GM19239 (cell line): ENCODE data around the gene PATJ.
"Not testable (repeated sequence)": the region's sequence is repeated elsewhere in the genome, so short reads cannot be mapped to it uniquely, and the experiment has no call there.

Source experiments
- DNase-seq: peaks from one replicate; pipeline ENCODE4 v3.0.0; 2011; ENCODE audit warnings: low spot score; ENCODE audit not compliant: insufficient read length
- FAIRE-seq: peaks from 2 replicates; lab custom pipeline; 2011; peaks lifted over from hg19 to GRCh38; lab: Jason Lieb, UNC

Gene PATJ

GRCh38 chr1:62185677-62186076 is 443.4 kb downstream of the PATJ start:
- FAIRE-seq = no peak
- no peak for DNase-seq

- FAIRE-seq (no peak), DNase-seq (no peak)
These were observed 445.3 kb downstream of the PATJ start for GRCh38 chr1:62187548-62187947.

- FAIRE-seq = no peak
- DNase-seq = no peak
These were observed 445.8 kb downstream of the PATJ start for GRCh38 chr1:62188111-62188510.

- FAIRE-seq (no peak), DNase-seq (no peak)
These were observed 452.6 kb downstream of the PATJ start, which contains the start of gene L1TD1 for GRCh38 chr1:62194651-62195544. Gene L1TD1 (plus strand): TSS chr1:62194849. CDS start chr1:62206629, 11,780 bp downstream.

- DNase-seq (no peak), FAIRE-seq (no peak)
These were observed 453.9 kb downstream of the PATJ start for GRCh38 chr1:62196086-62196690.

- DNase-seq (no peak), FAIRE-seq (no peak)
These were observed 455.9 kb downstream of the PATJ start for GRCh38 chr1:62198069-62198780.

- no peak for FAIRE-seq
- no peak for DNase-seq
These were observed 456.5 kb downstream of the PATJ start for GRCh38 chr1:62198781-62199125.

- no peak for DNase-seq
- FAIRE-seq = no peak
These were observed 464.9 kb downstream of the PATJ start for GRCh38 chr1:62207187-62207586.

GRCh38 chr1:62208087-62208486 is 465.8 kb downstream of the PATJ start:
- no peak for DNase-seq
- FAIRE-seq = no peak

GRCh38 chr1:62208970-62209369 is 466.7 kb downstream of the PATJ start:
- no peak for DNase-seq
- FAIRE-seq = no peak

GRCh38 chr1:62209931-62210595 is 467.8 kb downstream of the PATJ start:
- no peak for DNase-seq
- no peak for FAIRE-seq

GRCh38 chr1:62210960-62211359 is 468.7 kb downstream of the PATJ start:
- no peak for DNase-seq
- no peak for FAIRE-seq

- no peak for FAIRE-seq
- no peak for DNase-seq
These were observed 470.1 kb downstream of the PATJ start for GRCh38 chr1:62212411-62212810.

GRCh38 chr1:62213075-62213914 is 471.0 kb downstream of the PATJ start:
- DNase-seq = no peak
- no peak for FAIRE-seq

GRCh38 chr1:62218604-62219003 is 476.3 kb downstream of the PATJ start:
- FAIRE-seq (no peak), DNase-seq (no peak)

- not testable (repeated sequence) for FAIRE-seq, DNase-seq
These were observed 478.2 kb downstream of the PATJ start for GRCh38 chr1:62220456-62220855.

GRCh38 chr1:62221171-62221570 is 478.9 kb downstream of the PATJ start:
- DNase-seq (no peak), FAIRE-seq (no peak)

GRCh38 chr1:62222321-62222720 is 480.0 kb downstream of the PATJ start:
- no peak for FAIRE-seq
- DNase-seq = no peak

GRCh38 chr1:62224182-62224581 is 481.9 kb downstream of the PATJ start:
- DNase-seq (no peak), FAIRE-seq (no peak)

GRCh38 chr1:62227496-62227895 is 485.2 kb downstream of the PATJ start:
- DNase-seq (no peak), FAIRE-seq (no peak)
